GM12892 (cell line): ENCODE measurements around the gene IRS1. TPM values are rescaled to one million over a fixed set of nuclear protein-coding genes. Genes with fewer than 3 reads are reported as not detected.
"Not testable (repeated sequence)": the region's sequence is repeated elsewhere in the genome, so short reads cannot be mapped to it uniquely, and the experiment has no call there.

Experiments used
- DNase-seq: peaks from one replicate; pipeline ENCODE4 v3.0.0; 2011; ENCODE audit not compliant: insufficient read length
- FAIRE-seq: peaks from 2 replicates; lab custom pipeline; 2011; peaks lifted over from hg19 to GRCh38; lab: Jason Lieb, UNC
- POLR2A ChIP-seq: IDR thresholded peaks from 2 replicates; pipeline ENCODE4 v1.6.1; 2011; ENCODE audit warnings: low read depth, low read length, control low read depth
- POLR2AphosphoS5 ChIP-seq: IDR thresholded peaks from 2 replicates; pipeline ENCODE4 v1.6.1; 2011; ENCODE audit warnings: low read depth, low read length, control low read depth
- TAF1 ChIP-seq: IDR thresholded peaks from 2 replicates; pipeline ENCODE4 v1.6.1; 2011; ENCODE audit warnings: low read depth, mild to moderate bottlenecking, control low read depth, low read length, borderline replicate concordance
- polyA plus RNA-seq: library from polyadenylated mRNA; unstranded; fragments of >200 nt; gene quantifications from one replicate; pipeline ENCODE4 v1.2.1, GENCODE V29; 2012; ENCODE audit warnings: missing spikeins, inconsistent platforms; ENCODE audit not compliant: missing spikeins

The IRS1 gene, protein sequence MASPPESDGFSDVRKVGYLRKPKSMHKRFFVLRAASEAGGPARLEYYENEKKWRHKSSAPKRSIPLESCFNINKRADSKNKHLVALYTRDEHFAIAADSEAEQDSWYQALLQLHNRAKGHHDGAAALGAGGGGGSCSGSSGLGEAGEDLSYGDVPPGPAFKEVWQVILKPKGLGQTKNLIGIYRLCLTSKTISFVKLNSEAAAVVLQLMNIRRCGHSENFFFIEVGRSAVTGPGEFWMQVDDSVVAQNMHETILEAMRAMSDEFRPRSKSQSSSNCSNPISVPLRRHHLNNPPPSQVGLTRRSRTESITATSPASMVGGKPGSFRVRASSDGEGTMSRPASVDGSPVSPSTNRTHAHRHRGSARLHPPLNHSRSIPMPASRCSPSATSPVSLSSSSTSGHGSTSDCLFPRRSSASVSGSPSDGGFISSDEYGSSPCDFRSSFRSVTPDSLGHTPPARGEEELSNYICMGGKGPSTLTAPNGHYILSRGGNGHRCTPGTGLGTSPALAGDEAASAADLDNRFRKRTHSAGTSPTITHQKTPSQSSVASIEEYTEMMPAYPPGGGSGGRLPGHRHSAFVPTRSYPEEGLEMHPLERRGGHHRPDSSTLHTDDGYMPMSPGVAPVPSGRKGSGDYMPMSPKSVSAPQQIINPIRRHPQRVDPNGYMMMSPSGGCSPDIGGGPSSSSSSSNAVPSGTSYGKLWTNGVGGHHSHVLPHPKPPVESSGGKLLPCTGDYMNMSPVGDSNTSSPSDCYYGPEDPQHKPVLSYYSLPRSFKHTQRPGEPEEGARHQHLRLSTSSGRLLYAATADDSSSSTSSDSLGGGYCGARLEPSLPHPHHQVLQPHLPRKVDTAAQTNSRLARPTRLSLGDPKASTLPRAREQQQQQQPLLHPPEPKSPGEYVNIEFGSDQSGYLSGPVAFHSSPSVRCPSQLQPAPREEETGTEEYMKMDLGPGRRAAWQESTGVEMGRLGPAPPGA (N-terminal part only)
- polyA plus RNA-seq = 0.04 TPM

DNA sequence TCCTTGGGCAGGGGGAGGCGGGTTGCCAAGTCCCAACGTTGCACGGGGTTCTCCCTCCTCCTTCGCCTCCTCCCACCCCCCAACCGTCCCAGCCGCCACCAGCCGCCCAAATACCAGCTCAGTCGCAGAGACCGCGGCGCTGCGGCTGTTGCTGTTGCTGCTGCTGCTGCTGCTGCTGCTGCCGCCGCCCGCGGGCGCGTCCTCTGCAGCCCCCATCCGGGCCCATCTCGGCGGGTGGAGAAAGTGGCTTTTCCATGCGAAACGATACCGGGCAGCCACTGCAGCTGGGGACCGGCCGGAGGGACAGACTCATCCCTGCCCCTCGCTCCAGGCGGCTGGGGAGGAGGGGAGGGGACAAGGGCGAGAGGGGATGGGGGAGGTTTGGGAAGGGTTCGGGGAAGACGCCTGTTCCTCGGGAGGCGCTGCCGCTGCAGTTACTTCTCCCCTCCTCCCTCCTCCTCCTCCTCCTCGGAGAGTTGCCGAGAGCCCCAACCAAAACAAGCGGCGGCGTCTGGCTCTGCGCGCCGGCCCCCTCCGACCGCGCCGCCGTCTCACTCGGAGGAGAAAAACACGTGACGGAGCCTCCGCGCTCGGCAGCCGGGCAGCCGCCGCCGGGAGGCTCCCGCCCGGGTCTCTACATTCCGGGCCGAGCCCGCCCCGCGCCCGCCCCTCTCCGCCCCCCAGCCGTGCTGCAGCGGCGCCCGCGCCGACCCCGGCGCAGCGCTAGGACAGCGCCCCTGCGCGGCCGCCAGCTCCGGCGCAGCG lies at the start of gene IRS1:
IRS1 (minus strand) TSS at position 610 of the 765 bp plus-strand sequence. CDS start 1,082 bp downstream, outside the sequence.
- no peak for TF ChIP-seq TAF1
- no peak for TF ChIP-seq POLR2A
- no peak for TF ChIP-seq POLR2AphosphoS5
- DNase-seq = peak; percentile 44
- FAIRE-seq = no peak

DNA sequence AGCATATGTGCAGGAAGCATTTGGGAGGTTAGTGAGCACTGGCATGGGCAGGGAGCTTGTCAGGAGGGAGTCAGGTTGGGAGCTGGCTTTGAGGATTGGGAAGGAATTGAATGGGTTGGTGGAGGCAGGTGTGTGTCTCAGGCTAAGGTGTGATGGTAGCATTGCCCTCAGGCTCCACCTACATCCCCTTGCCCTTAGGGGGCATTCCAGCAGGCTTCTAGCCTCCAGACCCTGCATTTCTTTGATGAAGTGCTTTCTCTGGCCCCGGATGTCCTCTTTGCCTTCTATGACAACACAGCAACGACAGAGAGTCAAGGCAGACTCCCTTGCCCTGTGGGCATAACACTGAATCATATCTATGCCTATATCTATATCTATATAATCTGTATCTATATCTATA lies 49.7 kb upstream of the IRS1 start:
- no peak for TF ChIP-seq POLR2AphosphoS5
- no peak for TF ChIP-seq TAF1
- no peak for TF ChIP-seq POLR2A
- no peak for FAIRE-seq
- no peak for DNase-seq

DNA sequence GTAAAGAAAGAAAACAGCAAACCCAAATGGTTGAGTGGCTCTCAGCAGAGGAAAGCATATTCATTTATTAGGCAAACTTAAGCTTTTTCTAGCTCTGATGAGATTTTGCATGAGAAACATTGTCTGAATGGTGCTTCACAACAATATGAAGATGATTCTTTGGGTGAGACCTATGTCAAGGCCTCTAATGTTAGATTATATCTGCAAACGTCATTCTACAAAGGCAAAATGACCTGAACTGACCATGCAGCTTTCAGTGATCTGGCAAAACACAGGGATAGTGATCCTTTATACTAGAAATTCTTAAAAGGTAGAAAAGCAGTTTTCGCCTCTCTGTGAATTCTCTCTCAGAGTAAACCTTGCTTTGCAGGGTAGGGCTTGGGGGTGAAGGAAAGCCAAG lies 47.9 kb upstream of the IRS1 start:
- no peak for FAIRE-seq
- TF ChIP-seq POLR2AphosphoS5 (no peak), TAF1 (no peak), POLR2A (no peak)

DNA sequence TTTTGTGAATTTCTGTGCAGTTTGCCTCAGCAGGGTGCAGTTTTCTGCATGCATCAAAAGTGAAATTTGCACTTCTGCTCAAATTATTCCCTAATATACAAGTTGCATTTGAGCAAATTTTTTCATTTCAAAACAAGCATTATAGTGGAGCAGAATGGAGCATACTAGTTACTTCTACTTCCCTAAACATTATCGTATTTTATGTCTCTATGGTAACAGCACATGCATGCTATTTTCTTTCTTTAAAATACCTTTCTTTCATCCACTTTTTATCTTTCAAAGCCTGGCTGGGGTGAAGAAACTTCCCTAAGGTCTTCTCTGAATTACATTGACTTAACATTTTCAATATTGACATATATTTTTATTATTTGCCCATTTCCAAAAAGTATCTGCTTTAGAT lies 47.5 kb upstream of the IRS1 start:
- DNase-seq (no peak), FAIRE-seq (no peak)
- no peak for TF ChIP-seq TAF1
- no peak for TF ChIP-seq POLR2A
- TF ChIP-seq POLR2AphosphoS5 = no peak

More for the DNA sequence above, 47.9 kb upstream of the IRS1 start:
- DNase-seq = no peak

DNA sequence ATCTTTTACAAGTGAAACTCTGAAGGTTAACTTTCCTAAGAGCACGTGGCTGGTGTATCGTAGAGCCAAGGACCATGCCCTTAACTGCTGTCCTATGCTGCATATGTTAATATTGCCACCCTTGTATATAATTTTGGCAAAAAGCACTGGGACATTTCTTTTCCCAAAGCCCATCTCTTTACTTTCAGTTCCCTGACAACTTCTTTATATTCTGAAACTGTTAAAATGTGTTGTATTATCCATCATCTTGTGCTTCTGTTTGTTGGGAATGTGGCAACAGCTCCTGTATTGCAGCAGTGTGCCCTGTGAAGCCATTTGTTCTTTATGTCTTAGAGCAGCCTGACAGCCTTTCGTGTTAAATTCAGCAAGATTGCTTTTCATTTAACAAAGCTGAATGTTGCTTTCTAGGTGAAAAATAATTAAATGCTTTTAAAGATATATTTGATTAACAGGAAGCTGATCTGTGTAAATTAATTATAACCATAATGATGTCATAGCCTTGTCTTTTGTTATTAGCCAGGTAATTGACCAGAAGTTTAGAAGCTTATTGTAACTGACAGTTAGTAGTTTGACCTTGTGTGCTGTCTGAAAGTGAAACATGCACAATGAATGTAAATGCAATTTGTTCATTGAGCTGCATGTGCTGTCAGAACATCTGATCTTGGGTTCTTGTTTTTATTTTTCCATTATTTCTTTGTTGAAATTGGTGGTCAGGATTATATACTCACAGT lies 45.9 kb upstream of the IRS1 start:
- DNase-seq (no peak), FAIRE-seq (peak; percentile 68)
- TF ChIP-seq POLR2A (no peak), POLR2AphosphoS5 (no peak), TAF1 (no peak)

DNA sequence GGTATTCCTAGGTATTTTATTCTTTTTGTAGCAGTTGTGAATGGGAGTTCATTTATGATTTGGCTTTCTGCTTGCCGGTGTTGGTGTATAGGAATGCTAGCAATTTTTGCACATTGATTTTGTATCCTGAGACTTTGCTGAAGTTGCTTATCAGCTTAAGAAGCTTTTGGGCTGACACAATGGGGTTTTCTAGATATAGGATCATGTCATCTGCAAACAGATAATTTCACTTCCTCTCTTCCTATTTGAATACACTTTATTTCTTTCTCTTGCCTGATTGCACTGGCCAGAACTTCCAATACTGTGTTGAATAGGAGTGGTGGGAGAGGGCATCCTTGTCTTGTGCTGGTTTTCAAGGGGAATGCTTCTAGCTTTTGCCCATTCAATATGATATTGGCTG lies 43.4 kb upstream of the IRS1 start:
- not testable (repeated sequence) for FAIRE-seq, DNase-seq

DNA sequence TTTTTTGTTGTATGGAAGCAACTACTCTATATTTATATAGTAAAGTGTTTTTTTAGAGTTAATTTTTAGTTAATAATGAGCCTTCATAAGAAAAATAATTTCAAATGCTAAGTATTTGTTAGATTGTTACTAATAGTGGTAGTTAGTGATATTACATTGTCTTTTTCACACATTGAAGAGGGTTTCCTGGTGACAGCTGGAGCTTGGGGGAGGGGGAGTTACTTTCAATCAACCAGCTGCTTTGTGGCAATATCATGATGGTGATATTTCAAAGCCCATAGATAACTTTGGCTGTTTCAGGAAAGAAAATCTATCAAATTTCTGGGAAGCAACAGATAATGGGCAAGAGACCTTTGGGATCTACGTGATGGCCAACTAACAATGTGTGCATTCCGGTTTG lies 40.3 kb upstream of the IRS1 start:
- TF ChIP-seq POLR2AphosphoS5 (no peak), POLR2A (no peak), TAF1 (no peak)
- DNase-seq (no peak), FAIRE-seq (no peak)

DNA sequence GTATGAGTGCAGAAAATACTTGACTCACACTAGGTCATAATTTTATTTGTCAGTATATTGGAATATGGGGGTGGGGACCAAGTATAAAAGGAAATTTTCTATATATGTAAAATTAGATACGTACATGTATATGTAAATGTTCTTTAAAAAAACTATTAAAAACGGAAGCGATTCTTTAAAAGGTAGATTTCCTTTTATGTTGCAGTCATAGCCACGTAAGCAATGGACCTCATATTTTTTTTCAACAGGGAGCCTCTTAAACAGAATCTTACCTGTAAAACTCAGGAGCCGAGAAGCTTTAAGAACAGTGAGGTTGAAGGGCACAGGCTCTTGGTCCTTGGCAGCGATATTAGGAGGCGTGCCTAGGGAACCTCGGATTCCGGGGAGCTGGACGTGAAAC lies 39.5 kb upstream of the IRS1 start:
- FAIRE-seq (no peak), DNase-seq (no peak)
- no peak for TF ChIP-seq POLR2A
- TF ChIP-seq TAF1 = no peak
- TF ChIP-seq POLR2AphosphoS5 = no peak

DNA sequence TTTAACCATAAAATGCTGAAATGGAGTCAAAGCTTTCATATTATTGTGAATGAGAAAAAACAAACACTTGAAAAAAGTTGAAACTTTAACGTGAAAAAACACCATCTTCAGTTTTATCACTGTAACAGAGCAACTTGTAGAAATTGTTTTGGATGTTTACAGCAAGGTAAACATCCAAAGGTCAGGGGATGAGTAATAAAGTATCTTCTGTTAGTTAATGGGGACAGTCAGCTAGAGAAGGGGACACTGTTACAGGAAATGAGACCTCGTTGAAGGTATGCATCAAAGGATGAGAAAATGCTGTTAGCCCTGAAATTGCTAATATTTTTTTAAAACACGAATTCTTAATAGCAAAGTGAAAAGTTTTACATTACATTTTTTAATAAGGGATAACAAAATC lies 39.1 kb upstream of the IRS1 start:
- FAIRE-seq (peak; percentile 33), DNase-seq (no peak)

DNA sequence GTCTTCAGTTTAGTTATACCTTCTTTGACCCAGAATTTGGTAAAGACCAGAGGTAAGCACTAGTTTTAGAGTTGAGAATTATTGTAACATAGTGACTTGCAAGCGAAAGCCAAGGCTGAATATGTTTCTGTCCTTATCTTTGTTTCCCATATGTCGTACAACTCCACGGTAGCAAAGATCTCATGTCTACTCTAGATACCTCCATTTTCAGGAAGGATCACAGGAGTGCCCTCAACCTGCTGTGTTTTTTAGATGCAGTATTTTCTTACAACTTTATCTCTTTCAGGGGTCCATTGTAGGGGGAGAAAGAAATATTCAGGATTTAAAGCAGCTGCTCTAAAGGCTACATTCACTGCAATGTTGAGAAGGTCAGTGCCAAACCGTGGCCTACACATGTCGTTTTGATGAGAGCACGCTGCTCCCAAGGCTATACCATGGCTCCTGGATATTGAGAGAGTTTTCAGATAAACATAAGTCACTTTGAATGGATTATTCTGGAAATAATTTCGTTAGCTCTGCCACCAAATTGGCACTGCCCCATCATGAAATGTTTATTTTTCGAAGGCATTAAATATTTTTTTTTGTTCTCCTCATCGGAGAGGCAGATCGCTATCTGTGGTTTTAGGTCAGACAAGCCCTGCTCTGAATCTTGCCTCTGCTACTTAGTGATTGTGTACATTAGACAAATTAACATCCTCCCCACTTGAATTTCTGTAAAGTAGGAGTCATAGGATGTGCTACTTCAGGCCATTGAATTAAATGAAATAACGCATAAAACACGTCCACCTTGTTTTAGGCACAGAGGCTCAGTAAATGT lies 38.4 kb upstream of the IRS1 start:
- no peak for DNase-seq
- FAIRE-seq = peak; percentile 42
- TF ChIP-seq TAF1 = no peak
- no peak for TF ChIP-seq POLR2A
- TF ChIP-seq POLR2AphosphoS5 = no peak

More for the DNA sequence above, 39.1 kb upstream of the IRS1 start:
- no peak for TF ChIP-seq POLR2AphosphoS5
- TF ChIP-seq POLR2A = no peak
- TF ChIP-seq TAF1 = no peak
